Kidney (tissue), 14 donors: ENCODE measurements around the gene SMYD3. TPM values are rescaled to one million over a fixed set of nuclear protein-coding genes. Genes with fewer than 3 reads are reported as not detected.
A peak's percentile ranks its signal among the peaks of the same experiment; 100 is the strongest.
"Not testable (repeated sequence)": the region's sequence is repeated elsewhere in the genome, so short reads cannot be mapped to it uniquely, and the experiment has no call there.

Source experiments
- DNase-seq, 5 donors: peaks; one replicate each; pipeline ENCODE4 v3.0.0-alpha.2; 2013 to 2020
- FAIRE-seq: peaks from 2 replicates; lab custom pipeline; 2012; peaks lifted over from hg19 to GRCh38; lab: Jason Lieb, UNC
- H3K27ac ChIP-seq, 2 donors: one replicate each; pipeline ENCODE4 v1.7.0; 2013; ENCODE audit warnings: low read depth in 2 of 2, low read length in 2 of 2, inconsistent platforms in 1 of 2
- H3K27me3 ChIP-seq: one replicate; pipeline ENCODE4 v1.7.1; 2013; ENCODE audit warnings: low read length, inconsistent platforms; ENCODE audit not compliant: control insufficient read depth, insufficient read depth
- H3K36me3 ChIP-seq, 3 donors: one replicate each; pipeline versions ENCODE4 v1.7.0 to v1.7.1; 2013; ENCODE audit warnings: low read length in 3 of 3, control low read depth in 1 of 3, inconsistent platforms in 1 of 3; ENCODE audit not compliant: insufficient read depth in 3 of 3, control insufficient read depth in 2 of 3
- H3K4me1 ChIP-seq, 3 donors: one replicate each; pipeline versions ENCODE4 v1.7.0 to v1.7.1; 2013; ENCODE audit warnings: low read length in 3 of 3, inconsistent platforms in 1 of 3, low read depth in 1 of 3; ENCODE audit not compliant: control insufficient read depth in 2 of 3, insufficient read depth in 2 of 3
- H3K4me3 ChIP-seq, 3 donors: one replicate each; pipeline versions ENCODE4 v1.7.0 to v1.8.1; 2013; ENCODE audit warnings: low read length in 3 of 3, control low read depth in 1 of 3, inconsistent platforms in 1 of 3
- H3K9ac ChIP-seq, 3 donors: one replicate each; pipeline versions ENCODE4 v1.7.0 to v1.7.1; 2013; ENCODE audit warnings: low read length in 3 of 3, control low read depth in 1 of 3, inconsistent platforms in 1 of 3
- H3K9me3 ChIP-seq, 3 donors: one replicate each; pipeline versions ENCODE4 v1.7.0 to v1.7.1; 2013; ENCODE audit warnings: low read length in 3 of 3, control low read depth in 1 of 3, inconsistent platforms in 1 of 3; ENCODE audit not compliant: control insufficient read depth in 2 of 3, insufficient read depth in 1 of 3
- CTCF ChIP-seq: IDR thresholded peaks from 3 replicates; pipeline ENCODE4 v1.5.1; 2012; ENCODE audit warnings: mild to moderate bottlenecking, moderate library complexity, borderline replicate concordance; ENCODE audit not compliant: insufficient read depth; ENCODE audit errors: extremely low read depth
- intact Hi-C: fragments of 100-400 bp; cut with DNase I; formaldehyde crosslinking; loops from one replicate; pipeline ENCODE4 v1.11.1; 2022
- polyA plus RNA-seq: library from polyadenylated mRNA; stranded (reverse); fragments of 350-450 nt; fragmentation: Illumina TruSeq; extraction: RNeasy Lipid Tissue Mini Kit (QIAGEN cat#74804); gene quantifications from one replicate; pipeline ENCODE4 v1.2.3, GENCODE V29; 2014; ENCODE audit warnings: low read depth, low replicate concordance; ENCODE audit not compliant: insufficient read depth
- total RNA-seq: library from RNA; stranded (reverse); fragmentation: NEBNext Ultra II Directional; extraction: Animal tissue kit (Norgen Biotek cat#: 25700); gene quantifications from one replicate; pipeline ENCODE4 v1.2.1, GENCODE V29; 2021
- donor health status: control.
- donor health status: control.
- donor health status: control.
- donor health status: control.
- donor health status: control.
- donor health status: DM: yes; HTN: yes; CAD: no.
- donor health status: Normal renal cell carcinoma (clear cell type).

SMYD3 gene
- total and polyA plus RNA-seq, 2 donors from 2014 or later: 23.3 to 23.9 TPM

GRCh38 chr1:246074421-246074820 is 432.7 kb downstream of the SMYD3 start:
- no peaks in the 10 kb centered on the region for H3K27me3 ChIP-seq
- H3K9me3 ChIP-seq: no peaks in the 10 kb centered on the region
- H3K36me3 ChIP-seq: no peaks in the 10 kb centered on the region
- no peak for DNase-seq
- no peak overlapping the region for H3K4me3 ChIP-seq
- TF ChIP-seq CTCF: no peak
- intact Hi-C loops: no loop called here
- no peak overlapping the region for H3K9ac ChIP-seq
- H3K4me1 ChIP-seq: no peaks in the 10 kb centered on the region
- FAIRE-seq: no peak
- H3K27ac ChIP-seq: no peak overlapping the region

GRCh38 chr1:246072456-246072955 is 434.6 kb downstream of the SMYD3 start:
- DNase-seq (no peak), FAIRE-seq (no peak)
- H3K9ac ChIP-seq: no peak overlapping the region
- H3K4me3 ChIP-seq: no peak overlapping the region
- no peak for TF ChIP-seq CTCF
- H3K27me3 ChIP-seq: no peaks in the 10 kb centered on the region
- no peaks in the 10 kb centered on the region for H3K36me3 ChIP-seq
- H3K4me1 ChIP-seq: no peaks in the 10 kb centered on the region
- intact Hi-C loops: no loop called here
- H3K27ac ChIP-seq: no peak overlapping the region
- H3K9me3 ChIP-seq: no peaks in the 10 kb centered on the region

GRCh38 chr1:246071981-246072380 is 435.1 kb downstream of the SMYD3 start:
- H3K4me1 ChIP-seq, intact Hi-C loops, FAIRE-seq, H3K9ac ChIP-seq, H3K27ac ChIP-seq, H3K9me3 ChIP-seq, H3K27me3 ChIP-seq, H3K36me3 ChIP-seq, H3K4me3 ChIP-seq: not testable (repeated sequence)
- DNase-seq: peak in 1 of 5 donors; percentile 33

- H3K36me3 ChIP-seq, FAIRE-seq, H3K27me3 ChIP-seq, H3K27ac ChIP-seq, DNase-seq, H3K9ac ChIP-seq, H3K4me3 ChIP-seq, intact Hi-C loops, H3K9me3 ChIP-seq, H3K4me1 ChIP-seq: not testable (repeated sequence)
These were observed 435.5 kb downstream of the SMYD3 start for GRCh38 chr1:246071561-246071960.

- Histone ChIP-seq H3K9me3 (no peaks in the 10 kb centered on the region), H3K4me3 (no peak overlapping the region), H3K27me3 (no peaks in the 10 kb centered on the region), H3K27ac (no peak overlapping the region), H3K36me3 (no peaks in the 10 kb centered on the region), H3K4me1 (no peaks in the 10 kb centered on the region), H3K9ac (no peak overlapping the region)
- intact Hi-C loops: no loop called here
- no peak for FAIRE-seq
- DNase-seq: no peak
- TF ChIP-seq CTCF: no peak
These were observed 437.5 kb downstream of the SMYD3 start for GRCh38 chr1:246069581-246069980.
